ENCODE measurements around the gene SMTNL1.

SMTNL1 gene

GRCh38 chr11:57546869-57547475 lies 9.6 kb downstream of the SMTNL1 start:
- no peak for TF ChIP-seq CTCF (IDR thresholded peaks at IDR 0.05; ENCODE audit: extremely low read depth, missing control alignments)
- DNase-seq (ENCODE audit: low spot score): peak; percentile 70

GRCh38 chr11:57547854-57548377 lies 10.5 kb downstream of the SMTNL1 start:
- peak; percentile 74 for DNase-seq (ENCODE audit: low spot score)
- TF ChIP-seq CTCF (IDR thresholded peaks at IDR 0.05; ENCODE audit: extremely low read depth, missing control alignments): no peak

DNA sequence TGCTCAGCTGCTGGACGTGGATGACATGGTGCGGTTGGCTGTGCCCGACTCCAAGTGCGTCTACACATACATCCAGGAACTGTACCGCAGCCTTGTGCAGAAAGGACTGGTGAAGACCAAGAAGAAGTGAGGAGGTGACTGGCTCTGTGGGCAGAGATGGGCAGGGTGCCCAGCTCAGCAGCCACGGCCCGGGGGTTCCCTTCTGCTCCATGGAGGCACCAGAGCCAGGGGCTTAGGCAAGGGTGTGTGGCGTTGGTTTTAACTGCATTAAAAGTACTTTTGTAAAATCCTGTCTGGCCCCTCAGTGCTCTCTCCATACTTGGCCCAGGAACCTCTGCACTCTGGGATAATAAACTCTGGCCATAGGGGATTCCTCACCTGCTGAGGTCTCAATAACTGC lies 12.6 kb downstream of the SMTNL1 start:
- DNase-seq (ENCODE audit: low spot score): no peak
- no peak for TF ChIP-seq CTCF (IDR thresholded peaks at IDR 0.05; ENCODE audit: extremely low read depth, missing control alignments)

GRCh38 chr11:57551941-57552340 lies 14.5 kb downstream of the SMTNL1 start:
- no peak for TF ChIP-seq CTCF (IDR thresholded peaks at IDR 0.05; ENCODE audit: extremely low read depth, missing control alignments)
- no peak for DNase-seq (ENCODE audit: low spot score)

DNA sequence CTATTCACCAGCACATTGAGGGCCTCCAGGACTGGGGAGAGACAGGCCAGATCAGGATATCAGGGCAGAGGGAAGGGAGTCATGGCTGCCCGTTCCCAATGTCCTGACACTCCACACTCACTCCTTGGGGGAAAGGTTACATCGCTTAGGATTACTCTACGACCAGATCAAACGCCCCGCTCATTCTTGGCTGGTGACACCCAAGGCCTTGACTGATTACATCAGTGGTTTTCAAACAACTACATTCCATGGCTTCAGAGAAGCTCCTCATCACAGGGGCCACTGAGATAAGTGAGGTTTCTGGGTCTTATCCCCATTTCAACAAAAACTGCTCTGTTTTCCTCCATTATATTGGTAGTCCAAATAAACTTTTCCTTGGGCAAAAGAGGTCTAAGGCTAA lies 15.1 kb downstream of the SMTNL1 start:
- DNase-seq (ENCODE audit: low spot score): no peak
- no peak for TF ChIP-seq CTCF (IDR thresholded peaks at IDR 0.05; ENCODE audit: extremely low read depth, missing control alignments)

- TF ChIP-seq CTCF (IDR thresholded peaks at IDR 0.05; ENCODE audit: extremely low read depth, missing control alignments): no peak
- no peak for DNase-seq (ENCODE audit: low spot score)
Measured at GRCh38 chr11:57555393-57555792, 18.0 kb downstream of the SMTNL1 start.

DNA sequence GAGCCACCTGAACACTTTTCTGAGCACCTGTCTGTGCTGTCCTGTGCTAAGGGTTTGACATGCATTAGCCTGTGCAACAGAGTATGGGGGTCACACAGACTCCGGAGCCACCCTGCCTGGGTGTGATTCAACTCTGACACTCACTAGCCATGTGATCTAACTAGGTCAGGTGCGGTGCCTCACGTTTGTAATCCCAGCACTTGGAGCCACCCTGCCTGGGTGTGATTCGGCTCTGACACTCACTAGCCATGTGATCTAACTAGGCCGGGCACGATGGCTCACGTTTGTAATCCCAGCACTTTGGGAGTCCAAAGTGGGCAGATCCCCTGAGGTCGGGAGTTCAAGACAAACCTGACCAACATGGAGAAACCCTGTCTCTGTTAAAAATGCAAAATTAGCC lies 18.6 kb downstream of the SMTNL1 start:
- TF ChIP-seq CTCF (IDR thresholded peaks at IDR 0.05; ENCODE audit: extremely low read depth, missing control alignments): no peak
- no peak for DNase-seq (ENCODE audit: low spot score)

Measured in GM20000 (cell line).